ELF-1 (cell line): ENCODE data around the gene NANOS1.
A peak's percentile ranks its signal among the peaks of the same experiment; 100 is the strongest.

Source experiments
- DNase-seq: peaks from one replicate; pipeline ENCODE4 v3.0.0-alpha.2; 2016; ENCODE audit warnings: low read depth, low spot score

NANOS1 gene

GRCh38 chr10:119029613-119030420 lies at the start of gene NANOS1:
NANOS1 (plus strand) TSS chr10:119029714; CDS start chr10:119029802, 88 bp downstream.
- DNase-seq, result peak; percentile 57

DNA sequence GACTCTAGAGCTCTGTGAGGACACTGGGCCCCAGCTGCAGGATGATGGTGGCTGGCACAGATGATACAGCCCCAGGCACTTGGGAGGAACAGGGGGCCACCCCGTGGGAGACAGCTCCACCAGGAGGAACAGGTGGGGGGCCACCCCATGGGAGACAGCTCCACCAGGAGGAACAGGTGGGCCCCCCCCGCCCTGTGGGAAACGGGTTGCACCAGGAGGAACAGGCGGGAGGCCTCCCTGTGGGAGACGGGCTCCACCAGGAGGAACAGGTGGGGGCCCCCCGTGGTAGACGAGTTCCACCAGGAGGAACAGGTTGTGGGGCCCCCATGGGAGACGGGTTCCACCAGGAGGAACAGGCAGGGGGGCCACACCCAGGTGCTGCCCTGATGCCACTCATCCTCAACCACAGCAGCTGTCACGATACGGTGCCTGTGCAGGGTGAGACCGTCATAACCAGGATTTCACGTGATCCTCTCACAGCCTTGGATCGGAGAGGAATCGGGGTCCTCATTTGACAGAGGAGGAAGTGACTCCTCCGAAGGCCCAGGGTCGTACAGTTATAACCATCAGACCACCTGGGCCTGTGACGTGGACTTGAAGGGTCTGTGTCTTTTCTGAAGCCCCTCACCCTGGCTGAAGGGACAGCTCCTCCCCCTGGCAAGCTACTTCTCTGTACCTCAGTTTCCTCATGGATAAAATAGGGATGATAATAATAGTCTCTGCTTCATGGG lies 49.2 kb upstream of the NANOS1 start:
- no peak for DNase-seq

DNA sequence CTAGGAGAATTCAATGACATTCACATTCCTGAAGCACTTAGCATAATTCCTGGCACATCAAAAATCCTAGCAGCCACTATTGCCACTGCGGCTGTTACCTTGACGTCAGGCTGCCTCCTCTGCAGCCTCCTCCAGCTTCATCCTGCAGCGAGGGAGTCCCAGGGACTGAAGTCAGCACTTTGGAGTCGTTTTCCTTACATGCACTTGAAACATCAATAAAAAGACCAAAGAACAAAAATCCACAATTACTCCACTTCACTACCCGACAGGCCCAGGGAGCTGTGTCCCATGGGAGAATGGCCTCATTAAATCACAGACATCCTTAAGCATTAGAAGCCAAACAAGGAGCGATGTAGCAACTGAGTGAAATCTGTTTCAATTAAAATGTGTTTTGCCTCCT lies 48.6 kb upstream of the NANOS1 start:
- no peak for DNase-seq

DNA sequence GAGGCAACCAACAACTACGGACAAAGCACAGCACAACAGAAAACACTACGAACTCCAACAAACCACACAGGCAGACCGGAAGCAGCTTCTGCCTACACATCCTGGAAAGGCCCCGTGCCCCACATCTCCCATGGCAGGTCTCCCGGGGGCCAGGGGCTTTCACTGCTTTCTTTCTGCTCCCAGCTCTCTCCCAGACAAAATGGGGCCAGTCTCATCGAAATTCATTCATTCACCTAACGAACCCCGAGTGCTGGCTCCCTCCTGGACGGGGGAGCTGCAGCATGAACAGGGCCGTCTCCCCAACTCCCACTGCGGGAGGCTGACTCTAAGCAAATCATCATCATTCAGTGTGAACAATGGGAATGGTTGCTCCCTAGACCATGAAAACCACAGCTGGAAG lies 47.6 kb upstream of the NANOS1 start:
- DNase-seq, result no peak

DNA sequence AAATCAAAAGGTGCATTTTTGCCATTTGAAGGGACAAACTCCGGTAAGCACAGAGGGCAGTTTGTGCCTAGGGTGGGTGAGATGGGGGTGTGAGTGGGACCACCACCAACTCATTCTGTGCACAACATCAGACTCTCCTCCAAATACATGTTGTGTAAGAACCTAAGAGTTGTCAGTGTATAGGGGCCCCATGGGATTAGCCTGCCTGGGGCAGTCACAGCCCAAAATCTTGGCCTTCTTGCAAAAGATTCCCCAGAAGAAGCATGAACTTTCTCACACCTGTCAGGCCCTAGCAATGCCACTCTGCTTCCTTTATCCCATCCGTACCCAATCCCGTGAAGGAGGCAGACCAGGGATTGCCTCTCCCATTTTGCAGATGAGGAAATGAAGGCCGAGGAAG lies 47.1 kb upstream of the NANOS1 start:
- no peak for DNase-seq

- no peak for DNase-seq
Observed at GRCh38 chr10:118983263-118983662, 46.3 kb upstream of the NANOS1 start.

DNA sequence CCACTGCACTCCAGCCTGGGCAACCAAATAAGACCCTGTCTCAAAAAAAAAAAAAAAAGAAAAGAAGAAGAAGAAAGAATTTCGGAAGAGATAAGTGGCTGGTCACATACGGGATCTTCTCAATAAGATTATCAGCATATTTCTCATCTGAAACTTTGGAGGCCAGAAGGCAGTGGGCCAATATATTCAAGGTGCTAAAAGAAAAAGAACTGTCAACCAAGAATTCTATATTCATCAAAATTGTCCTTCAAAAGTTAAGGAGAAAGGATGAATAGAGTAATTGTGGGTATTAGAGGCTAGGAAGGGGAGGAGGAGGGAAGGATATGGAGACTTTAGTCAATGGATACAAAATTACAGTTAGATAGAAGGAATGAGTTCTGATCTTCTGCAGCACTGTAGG lies 43.9 kb upstream of the NANOS1 start:
- no peak for DNase-seq

- no peak for DNase-seq
Observed at GRCh38 chr10:118986815-118987790, 42.4 kb upstream of the NANOS1 start.

GRCh38 chr10:118990326-118990725 lies 39.2 kb upstream of the NANOS1 start:
- no peak for DNase-seq

GRCh38 chr10:118992496-118992895 lies 37.0 kb upstream of the NANOS1 start:
- no peak for DNase-seq

- no peak for DNase-seq
Observed at GRCh38 chr10:118993214-118993613, 36.3 kb upstream of the NANOS1 start.

DNA sequence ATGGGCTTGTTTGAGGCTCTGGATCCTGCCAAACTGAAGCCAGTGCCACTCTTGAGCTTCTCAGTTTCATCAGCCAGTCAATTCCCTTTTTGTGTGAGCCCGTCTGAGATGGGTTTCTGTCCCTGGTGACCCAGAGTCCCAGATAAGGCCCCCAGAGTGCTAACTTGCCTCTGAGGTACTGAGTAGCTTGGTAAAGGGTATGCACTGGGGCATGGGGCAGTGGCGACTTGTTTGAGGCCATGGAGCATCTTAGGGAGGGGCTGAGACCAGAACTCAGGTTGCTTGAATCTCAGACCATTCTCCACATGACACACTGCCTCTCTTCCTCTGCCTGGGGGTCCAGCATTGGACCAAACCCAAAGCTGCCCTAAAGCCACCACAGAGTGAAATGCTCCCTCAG lies 35.2 kb upstream of the NANOS1 start:
- no peak for DNase-seq

DNA sequence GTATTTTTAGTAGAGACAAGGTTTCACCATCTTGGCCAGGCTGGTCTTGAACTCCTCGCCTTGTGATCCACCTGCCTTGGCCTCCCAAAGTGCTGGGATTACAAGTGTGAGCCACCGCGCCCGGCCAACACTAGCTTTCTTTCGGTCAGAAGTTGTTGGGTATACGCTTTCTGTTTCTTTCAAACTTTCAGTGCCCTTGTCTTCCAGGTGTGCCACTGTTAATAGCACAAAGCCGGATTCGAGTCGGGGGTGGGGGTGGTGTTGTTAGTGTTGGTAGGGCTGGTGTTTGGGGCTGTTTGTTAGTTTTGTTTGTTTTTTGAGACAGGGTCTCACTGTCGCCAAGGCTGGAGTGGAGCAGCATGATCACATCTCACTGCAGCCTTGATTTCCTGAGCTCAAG lies 33.8 kb upstream of the NANOS1 start:
- no peak for DNase-seq

DNA sequence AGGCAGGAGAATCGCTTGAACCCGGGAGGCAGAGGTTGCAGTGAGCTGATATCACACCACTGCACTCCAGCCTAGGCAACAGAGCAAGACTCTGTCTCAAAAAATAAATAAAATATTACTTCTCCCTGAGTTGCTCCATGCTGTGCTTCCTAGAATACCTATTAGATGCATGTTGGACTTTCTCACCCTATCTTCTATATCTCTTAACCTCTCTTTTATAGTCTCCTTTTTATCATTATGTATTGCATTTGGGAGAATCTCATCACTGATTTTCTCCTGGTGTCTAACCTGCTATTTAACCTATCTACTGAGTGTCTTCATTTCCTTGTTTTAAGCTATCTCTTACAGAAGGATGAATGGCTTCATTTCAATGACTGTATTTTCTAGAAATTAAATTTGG lies 32.1 kb upstream of the NANOS1 start:
- DNase-seq, result no peak

DNA sequence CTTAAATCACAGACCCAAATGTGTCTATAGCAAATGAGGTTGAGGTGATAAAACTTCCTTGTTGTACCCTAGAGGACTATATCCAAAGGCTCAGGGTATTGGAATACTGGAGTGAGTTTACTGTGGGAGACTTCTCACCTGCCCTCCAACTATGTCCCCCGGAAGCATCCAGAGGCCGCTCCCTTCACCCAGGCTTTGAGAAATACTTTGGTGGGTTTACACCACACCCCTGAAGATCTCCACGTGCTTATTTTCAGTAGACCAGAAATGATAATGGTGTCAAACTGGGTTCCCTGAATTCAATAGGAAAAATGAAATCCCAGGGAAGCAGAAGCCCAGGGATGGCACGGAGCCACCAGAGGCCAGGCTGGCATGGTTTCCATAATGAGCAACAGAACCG lies 31.3 kb upstream of the NANOS1 start:
- DNase-seq, result no peak

DNA sequence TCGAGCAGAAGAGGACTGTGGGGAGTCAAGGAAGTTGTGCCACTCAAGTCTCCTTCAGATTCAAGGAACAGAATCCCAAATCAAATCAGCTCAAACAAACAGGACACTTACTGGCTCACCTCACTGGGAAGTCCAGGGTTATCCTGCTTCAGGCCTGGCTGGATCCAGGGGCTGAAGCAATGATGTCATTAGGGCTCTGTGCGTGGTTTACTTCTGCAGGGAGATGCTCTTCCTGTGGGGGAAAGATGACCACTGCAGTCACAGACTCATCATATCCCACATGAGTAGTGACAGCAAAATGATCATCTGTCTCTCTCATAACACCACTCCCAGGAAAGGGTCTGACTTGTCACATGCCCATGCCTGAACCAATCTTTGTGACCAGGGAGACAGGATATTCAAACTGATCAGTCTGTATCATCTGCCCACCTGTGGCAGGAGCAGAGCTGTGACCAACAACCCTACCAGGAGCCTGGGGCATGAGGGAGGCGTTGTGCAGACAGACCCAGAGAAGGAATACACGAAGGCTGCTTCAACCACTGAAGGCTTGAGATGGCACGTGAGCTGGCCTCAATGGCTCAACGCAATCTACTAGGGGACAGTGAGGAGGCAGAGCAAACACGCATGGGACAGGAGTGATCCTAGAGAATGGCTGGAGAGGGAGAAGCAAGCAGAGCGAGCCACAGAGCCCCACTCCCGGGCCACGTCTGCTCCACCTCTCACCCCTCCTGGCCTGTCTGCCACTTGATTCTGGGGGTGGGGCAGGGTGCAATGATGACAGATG lies 27.6 kb upstream of the NANOS1 start:
- no peak for DNase-seq

DNA sequence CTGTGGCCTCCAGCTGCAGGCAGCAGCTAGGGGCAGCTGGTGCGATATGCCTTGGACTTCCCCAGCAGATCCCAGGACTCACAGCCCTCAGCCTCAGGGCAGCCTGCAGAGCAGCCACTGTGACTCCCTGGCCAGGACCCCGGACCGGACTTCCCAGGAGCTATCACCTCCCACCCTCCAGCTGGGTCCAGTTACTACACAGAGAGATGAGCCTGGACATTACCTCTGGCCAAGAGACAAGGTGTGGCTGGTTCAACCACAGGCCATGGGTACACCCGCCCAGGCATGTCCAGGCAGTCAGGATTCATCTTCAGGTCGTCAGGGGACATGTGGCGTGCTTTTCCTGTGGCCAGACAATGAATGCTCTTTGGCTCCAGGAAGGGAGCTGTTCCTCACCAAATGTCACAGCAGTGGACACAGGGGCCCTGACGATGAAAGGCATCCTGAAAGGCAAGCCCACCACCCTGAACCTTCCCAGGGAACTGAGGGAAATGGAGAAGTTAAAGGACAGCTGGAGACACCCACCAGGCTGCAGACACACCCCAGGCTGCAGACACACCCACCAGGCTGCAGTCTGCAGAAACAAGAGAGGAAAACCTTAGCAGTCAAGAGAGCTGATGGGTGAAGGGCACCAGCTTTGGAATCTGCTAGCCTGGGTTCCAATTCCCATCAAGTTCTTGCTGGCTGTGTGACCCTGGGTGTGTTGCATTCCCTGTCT lies 25.8 kb upstream of the NANOS1 start:
- DNase-seq, result no peak

DNA sequence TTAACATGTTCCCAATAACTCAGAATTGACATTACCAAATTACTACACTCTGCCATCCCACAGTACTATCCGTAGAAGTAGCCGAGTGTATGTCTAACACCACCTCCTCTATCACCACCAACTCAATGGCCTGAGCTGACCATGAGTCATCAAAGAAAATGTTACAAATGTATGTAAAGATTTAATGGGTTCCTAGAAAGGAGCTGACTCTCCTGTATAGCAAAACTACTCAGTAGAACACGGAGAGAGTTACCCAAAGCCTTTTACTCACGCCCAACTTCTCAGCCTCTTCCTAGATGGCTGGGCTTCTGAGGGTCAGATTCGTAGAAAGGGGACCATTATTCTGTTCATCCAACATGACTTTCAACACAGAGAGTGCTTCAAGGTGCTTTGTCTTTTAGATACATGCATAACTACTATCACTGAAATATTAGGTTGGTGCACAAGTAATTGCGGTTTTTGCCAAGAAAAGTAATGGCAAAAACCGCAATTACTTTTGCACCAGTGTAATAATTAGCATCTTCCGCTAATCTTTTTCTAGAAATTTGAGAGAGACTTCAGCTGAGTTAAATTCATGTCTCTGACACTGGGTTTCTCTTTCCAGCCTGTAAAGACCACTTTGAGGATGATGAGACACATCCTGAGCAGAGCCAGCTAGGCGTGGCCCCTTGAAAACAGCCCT lies 24.0 kb upstream of the NANOS1 start:
- no peak for DNase-seq

DNA sequence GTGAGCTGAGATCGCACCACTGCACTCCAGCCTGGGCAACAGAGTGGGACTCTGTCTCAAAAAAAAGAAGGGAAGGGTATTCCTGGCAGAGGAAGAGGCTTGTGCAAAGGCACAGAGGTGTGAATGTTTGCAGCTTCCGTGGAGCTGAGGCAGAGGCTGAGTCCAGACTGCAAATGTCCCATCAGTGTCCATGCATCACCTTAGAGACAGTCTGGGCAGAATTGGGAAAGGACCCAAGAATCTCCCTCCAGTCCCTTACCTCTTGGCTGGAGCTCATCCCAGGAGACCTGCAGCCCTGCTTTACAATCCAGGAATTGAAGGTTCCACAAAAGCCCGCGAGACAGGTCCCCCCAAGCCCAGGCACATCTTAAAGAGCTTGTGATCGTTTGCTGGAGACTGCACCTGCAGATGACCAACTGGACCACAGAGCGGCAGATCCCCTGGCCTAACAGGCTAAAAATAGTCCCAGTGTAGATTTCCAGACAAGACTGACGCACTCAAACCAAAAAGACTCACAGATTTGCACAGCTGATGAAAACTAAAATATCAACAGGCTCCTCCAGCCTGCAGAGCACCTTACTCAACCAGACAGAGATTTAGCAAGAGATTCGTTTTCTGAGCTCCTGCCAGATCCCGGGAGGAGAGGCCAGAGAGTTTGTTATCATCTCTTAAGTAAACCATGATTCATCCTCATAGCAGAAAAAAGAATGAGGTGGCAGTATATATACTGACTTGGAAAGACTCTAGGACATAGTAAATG lies 22.9 kb upstream of the NANOS1 start:
- DNase-seq, result no peak
